ENCODE measurements around the gene TMEM119. TPM values are rescaled to one million over a fixed set of nuclear protein-coding genes. Genes with fewer than 3 reads are reported as not detected.

The TMEM119 gene
- polyA plus RNA-seq, 1 of the 3 experiments (the other 2 are of a cell fraction) = 25.7 TPM

GRCh38 chr12:108616941-108617858 is 19.3 kb upstream of the TMEM119 start:
- Histone ChIP-seq H3K79me2 (ENCODE audit: insufficient read depth) (no peaks in the 10 kb centered on the region), H3K9ac (no peak overlapping the region), H3K9me3 (no peaks in the 10 kb centered on the region), H3K4me2 (no peak overlapping the region), H2AFZ (ENCODE audit: low read depth) (no peak overlapping the region), H3K4me1 (ENCODE audit: control insufficient read depth in 1 of 2, insufficient read depth in 2 of 2, low read depth in 1 of 2, low read length in 1 of 2) (no peaks in the 10 kb centered on the region; a peak in 1 of 4 replicates), H3K27me3 (ENCODE audit: insufficient read depth) (no peaks in the 10 kb centered on the region), H4K20me1 (ENCODE audit: insufficient read depth) (no peaks in the 10 kb centered on the region), H3K9me2 (no peaks in the 10 kb centered on the region), H3K27ac (ENCODE audit: low read depth in 2 of 2, low read length in 1 of 2) (no peak overlapping the region), H3K4me3 (ENCODE audit: low read depth in 2 of 2, low read length in 1 of 2) (no peak overlapping the region), H3F3A (replicated peaks; ENCODE audit: insufficient read depth) (peaks cover 6% of the 10 kb centered on the region), H3K36me3 (replicated peaks in 1 of 2; ENCODE audit: control insufficient read depth in 1 of 2, insufficient read depth in 2 of 2, low read length in 1 of 2) (no peaks in the 10 kb centered on the region)
- TF ChIP-seq ZBTB33 (IDR thresholded peaks at IDR 0.05; ENCODE audit: borderline replicate concordance, low read depth) (no peak), EP300 (IDR thresholded peaks at IDR 0.05; ENCODE audit: borderline replicate concordance in 1 of 2, low read depth in 1 of 2, low read length in 1 of 2) (no peak), USF1 (IDR thresholded peaks at IDR 0.05; ENCODE audit: borderline replicate concordance, low read depth) (no peak), NRF1 (IDR thresholded peaks at IDR 0.05; ENCODE audit: low read depth, low read length) (no peak), FOSL2 (IDR thresholded peaks at IDR 0.05; ENCODE audit: borderline replicate concordance, low read depth) (no peak), YY1 (IDR thresholded peaks at IDR 0.05; ENCODE audit: low read depth) (no peak), GABPA (IDR thresholded peaks at IDR 0.05; ENCODE audit: low read depth) (no peak), RXRA (IDR thresholded peaks at IDR 0.05; ENCODE audit: borderline replicate concordance, low read depth) (no peak), CTCF (IDR thresholded peaks at IDR 0.05) (no peak), CHD2 (IDR thresholded peaks at IDR 0.05; ENCODE audit: low read length, partially characterized antibody) (no peak), USF2 (IDR thresholded peaks at IDR 0.05; ENCODE audit: borderline replicate concordance, low read depth, low read length) (no peak), TAF1 (IDR thresholded peaks at IDR 0.05; ENCODE audit: borderline replicate concordance, low read depth, low read length) (no peak), MXI1 (IDR thresholded peaks at IDR 0.05; ENCODE audit: low read depth, low read length) (no peak), JUND (IDR thresholded peaks at IDR 0.05) (no peak), IRF3 (IDR thresholded peaks at IDR 0.05; ENCODE audit: low read depth, low read length) (no peak)
- ChIA-PET CTCF (interaction anchor here (0.6 to 19.2 kb wide), 51 partner anchors 11 to 705 kb away, joined by 3 to 503 read pairs (median 5); partner anchors contain the start of genes ISCU and SART3), POLR2A (interaction anchor here (0.9 kb wide), 1 partner anchor 12 kb away, joined by 3 read pairs; no protein-coding TSS in a partner anchor)
- 76% methylated on average over 12 of the region's 14 CpGs for WGBS (ENCODE audit: low lambda C conversion rate)
- no peak for DNase-seq
